Esophagus muscularis mucosa (tissue), 4 donors: ENCODE measurements around the gene CNNM2. TPM values are rescaled to one million over a fixed set of nuclear protein-coding genes. Genes with fewer than 3 reads are reported as not detected.
A peak's percentile ranks its signal among the peaks of the same experiment; 100 is the strongest.

Experiments used
- DNase-seq: peaks from one replicate; pipeline ENCODE4 v3.0.0-alpha.2; 2017; ENCODE audit errors: extremely low spot score
- H3K27ac ChIP-seq, 4 donors: fragments of 200-600 bp; sonication (generic); replicated peaks in 1 of 4; 1 replicate in 3 of 4; 2 replicates in 1 of 4; pipeline ENCODE4 v1.5.1; 2016 to 2019; ENCODE audit warnings: mild to moderate bottlenecking in 1 of 4
- H3K27me3 ChIP-seq, 4 donors: fragments of 200-600 bp; sonication (generic); one replicate each; pipeline versions ENCODE4 v1.5.1 to v1.6.0; 2016 to 2019
- H3K36me3 ChIP-seq, 4 donors: fragments of 200-600 bp; sonication (generic); one replicate each; pipeline ENCODE4 v1.5.1; 2016 to 2019
- H3K4me1 ChIP-seq, 4 donors: fragments of 200-600 bp; sonication (generic); one replicate each; pipeline ENCODE4 v1.5.1; 2016 to 2019
- H3K4me3 ChIP-seq, 4 donors: fragments of 200-600 bp; sonication (generic); 1 replicate in 2 of 4; 2 replicates in 2 of 4; pipeline ENCODE4 v1.5.1; 2016 to 2019; ENCODE audit warnings: mild to moderate bottlenecking in 4 of 4, moderate library complexity in 1 of 4
- H3K9me3 ChIP-seq, 4 donors: fragments of 200-600 bp; sonication (generic); 1 replicate in 3 of 4; 2 replicates in 1 of 4; pipeline ENCODE4 v1.5.1; 2016 to 2019
- CTCF ChIP-seq, 3 experiments: fragments of 200-600 bp in 2 of 3; fragments of 450-650 bp in 1 of 3; sonication (generic) in 2 of 3; IDR thresholded peaks; one replicate each; pipeline ENCODE4 v1.5.1; 2017 to 2019; ENCODE audit warnings: antibody characterized with exemption in 3 of 3, mild to moderate bottlenecking in 2 of 3, moderate library complexity in 1 of 3
- EP300 ChIP-seq: sonication (generic); formaldehyde crosslinking; IDR thresholded peaks from one replicate; pipeline ENCODE4 v1.6.1; 2017; ENCODE audit warnings: antibody characterized with exemption
- POLR2A ChIP-seq: fragments of 450-650 bp; IDR thresholded peaks from one replicate; pipeline ENCODE4 v1.6.1; 2017; ENCODE audit warnings: antibody characterized with exemption, moderate library complexity, mild to moderate bottlenecking, low read depth
- POLR2AphosphoS5 ChIP-seq, 2 donors: sonication (generic); formaldehyde crosslinking; IDR thresholded peaks; one replicate each; pipeline ENCODE4 v1.6.1; 2017; ENCODE audit warnings: antibody characterized with exemption in 2 of 2
- WGBS: methylation state at CpG from one replicate; pipeline ENCODE4 v1.1.5; 2018; 5-methylcytosine and 5-hydroxymethylcytosine counted together
- intact Hi-C: fragments of 100-400 bp; cut with DNase I; formaldehyde crosslinking; loops from one replicate; pipeline ENCODE4 v1.15.1; 2023
- total RNA-seq, 4 donors: library from RNA; depleted of rRNA; stranded (reverse); fragments of >200 nt; gene quantifications; one replicate each; pipeline versions ENCODE4 v1.1.0 to v1.2.1, GENCODE V29; 2016

Gene CNNM2
- total RNA-seq, 4 donors from 2014 or later = 4.0 to 9.3 (median 5.4) TPM

GRCh38 chr10:103120546-103120945 is 202.5 kb downstream of the CNNM2 start:
- DNase-seq = no peak
- Histone ChIP-seq H3K9me3 (no peaks in the 10 kb centered on the region), H3K4me3 (no peak overlapping the region), H3K4me1 (peaks cover 59 to 82% (median 65%) of the 10 kb centered on the region in 4 donors), H3K36me3 (peaks cover 0 to 4% (median 0%) of the 10 kb centered on the region in 4 donors), H3K27ac (peak overlapping the region; percentile 28 to 58 (median 38)), H3K27me3 (no peaks in the 10 kb centered on the region)
- WGBS = 69% methylated on average over 2 of the region's 2 CpGs
- intact Hi-C loops = no loop called here
- TF ChIP-seq POLR2A (no peak), CTCF (IDR thresholded peaks at IDR 0.05) (no peak), POLR2AphosphoS5 (IDR thresholded peaks at IDR 0.05) (no peak), EP300 (no peak)

GRCh38 chr10:103120977-103121735 is 203.1 kb downstream of the CNNM2 start:
- H3K9me3 ChIP-seq = no peaks in the 10 kb centered on the region
- TF ChIP-seq EP300 = no peak
- no peak for TF ChIP-seq CTCF (IDR thresholded peaks at IDR 0.05)
- no peak for TF ChIP-seq POLR2AphosphoS5 (IDR thresholded peaks at IDR 0.05)
- no peak for TF ChIP-seq POLR2A
- peaks cover 0 to 8% (median 2%) of the 10 kb centered on the region in 4 donors for H3K36me3 ChIP-seq
- intact Hi-C loops = no loop called here
- DNase-seq = no peak
- H3K4me1 ChIP-seq = peaks cover 64 to 83% (median 71%) of the 10 kb centered on the region in 4 donors
- 22% methylated on average over 2 of the region's 2 CpGs for WGBS
- no peak overlapping the region for H3K4me3 ChIP-seq
- no peaks in the 10 kb centered on the region for H3K27me3 ChIP-seq
- peak overlapping the region; percentile 28 to 58 (median 48) for H3K27ac ChIP-seq

- WGBS = 67% methylated on average over 7 of the region's 7 CpGs
Observed at GRCh38 chr10:103123282-103124024, 205.4 kb downstream of the CNNM2 start.

GRCh38 chr10:103124420-103125096 is 206.5 kb downstream of the CNNM2 start:
- TF ChIP-seq POLR2AphosphoS5 (IDR thresholded peaks at IDR 0.05) (no peak), POLR2A (no peak), CTCF (IDR thresholded peaks at IDR 0.05) (no peak), EP300 (no peak)
- Histone ChIP-seq H3K27ac (peak overlapping the region in 2 of 4 donors; percentile 28 to 58), H3K4me3 (no peak overlapping the region), H3K27me3 (no peaks in the 10 kb centered on the region), H3K9me3 (no peaks in the 10 kb centered on the region), H3K36me3 (peaks cover 0 to 17% (median 7%) of the 10 kb centered on the region in 4 donors), H3K4me1 (peaks cover 64 to 72% (median 68%) of the 10 kb centered on the region in 4 donors)
- WGBS = 97% methylated on average over 4 of the region's 4 CpGs
- intact Hi-C loops = no loop called here
- DNase-seq = no peak

More at GRCh38 chr10:103123282-103124024, 205.4 kb downstream of the CNNM2 start:
- Histone ChIP-seq H3K9me3 (no peaks in the 10 kb centered on the region), H3K4me1 (peaks cover 69 to 82% (median 72%) of the 10 kb centered on the region in 4 donors), H3K4me3 (no peak overlapping the region), H3K36me3 (peaks cover 0 to 17% (median 7%) of the 10 kb centered on the region in 4 donors), H3K27ac (peak overlapping the region; percentile 28 to 58 (median 45)), H3K27me3 (no peaks in the 10 kb centered on the region)
- TF ChIP-seq POLR2AphosphoS5 (IDR thresholded peaks at IDR 0.05) (no peak), EP300 (no peak), POLR2A (no peak), CTCF (IDR thresholded peaks at IDR 0.05) (no peak)
- no peak for DNase-seq
- intact Hi-C loops = no loop called here
